COR-L47 (cell line): ENCODE data around the gene F2.
A peak's percentile ranks its signal among the peaks of the same experiment; 100 is the strongest.
"Not testable (repeated sequence)": the region's sequence is repeated elsewhere in the genome, so short reads cannot be mapped to it uniquely, and the experiment has no call there.

Experiments used
- DNase-seq: peaks from one replicate; lab custom pipeline; 2025; lab: John Stamatoyannopoulos, UW

Gene F2

GRCh38 chr11:46686886-46687795, 31.9 kb upstream of the F2 start:
- peak; percentile 25 for DNase-seq

- no peak for DNase-seq
Measured at GRCh38 chr11:46690702-46691101, 28.3 kb upstream of the F2 start.

- no peak for DNase-seq
Measured at GRCh38 chr11:46692450-46692849, 26.6 kb upstream of the F2 start.

- no peak for DNase-seq
Measured at GRCh38 chr11:46693597-46694012, 25.4 kb upstream of the F2 start.

GRCh38 chr11:46694072-46694471, 24.9 kb upstream of the F2 start:
- no peak for DNase-seq

GRCh38 chr11:46694607-46695006, 24.4 kb upstream of the F2 start:
- no peak for DNase-seq

- DNase-seq = no peak
Measured at GRCh38 chr11:46695345-46696211, 23.4 kb upstream of the F2 start.

- DNase-seq = no peak
Measured at GRCh38 chr11:46696212-46696558, 22.8 kb upstream of the F2 start.

GRCh38 chr11:46697303-46697702, 21.7 kb upstream of the F2 start:
- DNase-seq = no peak

- DNase-seq = no peak
Measured at GRCh38 chr11:46697723-46698122, 21.3 kb upstream of the F2 start.

GRCh38 chr11:46698597-46698996, 20.4 kb upstream of the F2 start:
- no peak for DNase-seq

- peak; percentile 99 for DNase-seq
Measured at GRCh38 chr11:46700241-46701077, 18.6 kb upstream of the F2 start, which contains the start of the genes ARHGAP1 and ZNF408. Gene ARHGAP1, minus strand, starts transcription at chr11:46700619. Its CDS starts 4,512 bp downstream, at chr11:46696107. Gene ZNF408, plus strand, starts transcription at chr11:46701031. Its CDS starts 17 bp downstream, at chr11:46701048.

- no peak for DNase-seq
Measured at GRCh38 chr11:46701078-46701654, 17.8 kb upstream of the F2 start.

- DNase-seq = no peak
Measured at GRCh38 chr11:46705070-46705688, 13.8 kb upstream of the F2 start.

GRCh38 chr11:46706886-46707285, 12.1 kb upstream of the F2 start:
- DNase-seq = no peak

- DNase-seq = not testable (repeated sequence)
Measured at GRCh38 chr11:46709351-46709750, 9.7 kb upstream of the F2 start.

GRCh38 chr11:46710821-46711269, 8.2 kb upstream of the F2 start:
- DNase-seq = no peak

- no peak for DNase-seq
Measured at GRCh38 chr11:46711303-46711702, 7.7 kb upstream of the F2 start.

GRCh38 chr11:46712874-46713576, 6.0 kb upstream of the F2 start:
- no peak for DNase-seq

- not testable (repeated sequence) for DNase-seq
Measured at GRCh38 chr11:46717825-46718154, 1.2 kb upstream of the F2 start.
